ENCODE data around the gene SNRPN.

GRCh38 chr15:25019434-25019833 lies 64.6 kb downstream of the SNRPN start:
- TF ChIP-seq CTCF (optimal IDR thresholded peaks at IDR 0.05 in 1 of 3, IDR thresholded peaks at IDR 0.05 in 1 of 3, conservative IDR thresholded peaks at IDR 0.05 in 1 of 3; ENCODE audit: extremely low read depth in 1 of 3, insufficient read depth in 2 of 3, low read length in 3 of 3) = no peak
- TF ChIP-seq EZH2 (IDR thresholded peaks at IDR 0.05; ENCODE audit: low read length) = no peak
